ENCODE data around the gene ZNF680. TPM values are rescaled to one million over a fixed set of nuclear protein-coding genes. Genes with fewer than 3 reads are reported as not detected.

ZNF680 gene
- total RNA-seq, 1 donor from 2014 or later: 9.1 TPM

DNA sequence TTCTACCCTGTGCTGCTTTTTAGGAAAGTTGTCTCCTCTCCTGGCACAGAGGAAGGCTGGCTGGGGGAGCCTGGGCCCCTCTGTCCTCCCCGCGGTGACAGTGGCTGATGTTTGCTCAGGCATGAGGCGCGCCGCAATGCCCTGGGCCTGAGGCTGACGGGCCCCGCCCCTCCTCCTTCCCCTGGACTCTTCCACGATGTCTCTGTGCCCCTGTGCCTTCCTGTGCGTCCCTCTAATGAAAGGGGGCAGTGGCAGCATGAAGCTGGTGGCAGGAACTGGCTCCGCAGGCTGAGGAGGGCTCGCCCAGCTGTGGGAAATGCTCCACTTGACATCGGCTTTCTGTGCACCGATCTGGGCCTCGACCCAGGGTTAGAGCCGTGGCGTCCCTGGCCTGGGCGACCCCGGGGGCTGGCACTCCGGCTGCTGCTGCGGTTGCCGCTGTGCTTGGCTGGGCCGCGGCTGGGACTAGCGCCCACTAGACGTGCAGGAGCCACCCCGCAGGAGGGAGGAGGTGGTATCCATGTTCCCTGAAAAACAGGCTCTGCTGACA is 67.9 kb downstream of the ZNF680 start:
- no peaks in the 10 kb centered on the region for H3K36me3 Mint-ChIP-seq (ENCODE audit: unreplicated experiment)
- DNase-seq (ENCODE audit: extremely low spot score, unreplicated experiment): no peak
- TF ChIP-seq, protein P1, sequence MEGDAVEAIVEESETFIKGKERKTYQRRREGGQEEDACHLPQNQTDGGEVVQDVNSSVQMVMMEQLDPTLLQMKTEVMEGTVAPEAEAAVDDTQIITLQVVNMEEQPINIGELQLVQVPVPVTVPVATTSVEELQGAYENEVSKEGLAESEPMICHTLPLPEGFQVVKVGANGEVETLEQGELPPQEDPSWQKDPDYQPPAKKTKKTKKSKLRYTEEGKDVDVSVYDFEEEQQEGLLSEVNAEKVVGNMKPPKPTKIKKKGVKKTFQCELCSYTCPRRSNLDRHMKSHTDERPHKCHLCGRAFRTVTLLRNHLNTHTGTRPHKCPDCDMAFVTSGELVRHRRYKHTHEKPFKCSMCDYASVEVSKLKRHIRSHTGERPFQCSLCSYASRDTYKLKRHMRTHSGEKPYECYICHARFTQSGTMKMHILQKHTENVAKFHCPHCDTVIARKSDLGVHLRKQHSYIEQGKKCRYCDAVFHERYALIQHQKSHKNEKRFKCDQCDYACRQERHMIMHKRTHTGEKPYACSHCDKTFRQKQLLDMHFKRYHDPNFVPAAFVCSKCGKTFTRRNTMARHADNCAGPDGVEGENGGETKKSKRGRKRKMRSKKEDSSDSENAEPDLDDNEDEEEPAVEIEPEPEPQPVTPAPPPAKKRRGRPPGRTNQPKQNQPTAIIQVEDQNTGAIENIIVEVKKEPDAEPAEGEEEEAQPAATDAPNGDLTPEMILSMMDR (IDR thresholded peaks at IDR 0.05): no peak
- no peak overlapping the region for H3K4me3 Mint-ChIP-seq (ENCODE audit: unreplicated experiment)
- no peaks in the 10 kb centered on the region for H3K4me1 Mint-ChIP-seq (ENCODE audit: unreplicated experiment)
- no peaks in the 10 kb centered on the region for H3K27me3 Mint-ChIP-seq (ENCODE audit: unreplicated experiment)
- H3K9me3 Mint-ChIP-seq (ENCODE audit: unreplicated experiment): peaks cover 15% of the 10 kb centered on the region
- no peak overlapping the region for H3K27ac Mint-ChIP-seq (ENCODE audit: unreplicated experiment)

DNA sequence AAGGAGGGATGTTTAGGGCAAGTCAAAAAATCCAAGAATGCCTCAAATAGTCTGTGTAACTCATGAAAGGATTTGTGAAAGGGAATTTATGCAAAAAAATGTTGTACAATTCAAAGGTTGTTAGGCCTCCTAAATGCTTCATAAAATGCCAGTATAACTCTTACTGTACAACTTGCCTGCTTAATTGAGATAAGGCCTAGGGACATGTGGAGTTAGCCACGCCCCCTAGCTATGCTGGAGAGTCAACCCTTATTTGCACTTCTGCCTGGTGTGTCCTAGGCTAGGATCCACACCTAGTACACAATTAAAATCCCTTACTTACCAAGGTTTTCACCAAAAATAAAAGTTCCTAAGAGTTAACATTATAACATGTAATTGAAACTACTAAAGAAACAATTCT is 77.2 kb downstream of the ZNF680 start:
- peaks cover 40% of the 10 kb centered on the region for H3K9me3 Mint-ChIP-seq (ENCODE audit: unreplicated experiment)
- no peak for DNase-seq (ENCODE audit: extremely low spot score, unreplicated experiment)

More for the DNA sequence above, 77.2 kb downstream of the ZNF680 start:
- Mint-ChIP-seq H3K27ac (ENCODE audit: unreplicated experiment) (no peak overlapping the region), H3K36me3 (ENCODE audit: unreplicated experiment) (no peaks in the 10 kb centered on the region), H3K4me3 (ENCODE audit: unreplicated experiment) (no peak overlapping the region), H3K4me1 (ENCODE audit: unreplicated experiment) (no peaks in the 10 kb centered on the region), H3K27me3 (ENCODE audit: unreplicated experiment) (no peaks in the 10 kb centered on the region)
- TF ChIP-seq, protein P1 (IDR thresholded peaks at IDR 0.05): no peak

Other genes starting within 250 kb of the ZNF680 start
- gene ZNF736, start 249.1 kb downstream of the ZNF680 start, total RNA-seq: not detected in 2 replicates
- gene ZNF107, start 103.1 kb upstream of the ZNF680 start, total RNA-seq: 2.4 and 2.6 TPM in 2 replicates
- 2.7 and 4.0 TPM in 2 replicates for gene ZNF138, start 231.4 kb upstream of the ZNF680 start, total RNA-seq

Measured in osteocyte (in vitro differentiated cells).